HG03135 (cell line): Measurements from ENCODE around the gene THAP12.
A peak's percentile ranks its signal among the peaks of the same experiment; 100 is the strongest.

Experiments
- ATAC-seq: cut with Tn5 transposase; IDR thresholded peaks from one replicate; pipeline ENCODE4 v1.9.1; 2021; ENCODE audit warnings: mild to moderate bottlenecking, moderate library complexity; ENCODE audit not compliant: unreplicated experiment

The THAP12 gene

DNA sequence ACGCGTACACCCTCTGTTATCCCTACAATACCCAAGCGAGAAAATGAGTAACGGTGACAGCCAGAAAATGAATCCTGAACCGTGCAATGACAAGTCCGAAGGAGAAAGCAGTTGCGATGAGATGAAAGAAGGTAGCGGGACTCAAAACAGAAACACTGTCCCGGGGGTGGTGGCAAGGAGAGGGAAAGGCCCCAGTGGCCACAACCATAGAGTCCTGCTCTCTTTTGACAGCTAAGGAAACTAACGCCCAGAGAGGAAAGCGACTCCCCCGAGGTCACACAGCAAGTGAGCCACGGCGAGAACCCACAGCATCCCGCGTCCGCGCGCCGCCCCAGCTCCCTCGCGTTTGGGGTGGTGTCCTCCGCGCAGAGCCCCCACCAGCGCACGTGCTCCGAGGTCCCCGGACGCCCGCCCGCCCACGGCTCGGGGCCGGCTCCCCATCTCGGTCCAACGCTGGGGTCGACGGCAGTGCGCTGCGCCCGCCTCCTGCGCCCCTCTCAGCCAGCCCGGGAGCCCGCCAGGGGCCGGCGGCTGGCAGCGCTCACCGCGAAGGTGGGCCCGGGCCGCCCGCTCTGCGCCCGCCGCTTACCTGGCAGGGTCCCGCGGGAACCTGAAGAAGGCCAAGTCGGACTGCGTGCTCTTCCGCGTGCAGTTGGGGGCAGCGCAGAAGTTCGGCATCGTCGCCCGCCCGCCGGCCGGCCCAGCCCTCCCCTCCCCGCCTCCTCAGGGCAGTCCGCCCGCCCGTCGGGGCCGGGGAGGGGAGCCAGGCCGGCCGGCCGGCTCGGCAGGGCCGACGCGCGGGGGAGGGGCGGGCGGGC is 564 bp downstream of the THAP12 start:
- ATAC-seq, result peak; percentile 11

GRCh38 chr11:76379807-76380158 is 1.1 kb downstream of the THAP12 start:
- no peak for ATAC-seq

DNA sequence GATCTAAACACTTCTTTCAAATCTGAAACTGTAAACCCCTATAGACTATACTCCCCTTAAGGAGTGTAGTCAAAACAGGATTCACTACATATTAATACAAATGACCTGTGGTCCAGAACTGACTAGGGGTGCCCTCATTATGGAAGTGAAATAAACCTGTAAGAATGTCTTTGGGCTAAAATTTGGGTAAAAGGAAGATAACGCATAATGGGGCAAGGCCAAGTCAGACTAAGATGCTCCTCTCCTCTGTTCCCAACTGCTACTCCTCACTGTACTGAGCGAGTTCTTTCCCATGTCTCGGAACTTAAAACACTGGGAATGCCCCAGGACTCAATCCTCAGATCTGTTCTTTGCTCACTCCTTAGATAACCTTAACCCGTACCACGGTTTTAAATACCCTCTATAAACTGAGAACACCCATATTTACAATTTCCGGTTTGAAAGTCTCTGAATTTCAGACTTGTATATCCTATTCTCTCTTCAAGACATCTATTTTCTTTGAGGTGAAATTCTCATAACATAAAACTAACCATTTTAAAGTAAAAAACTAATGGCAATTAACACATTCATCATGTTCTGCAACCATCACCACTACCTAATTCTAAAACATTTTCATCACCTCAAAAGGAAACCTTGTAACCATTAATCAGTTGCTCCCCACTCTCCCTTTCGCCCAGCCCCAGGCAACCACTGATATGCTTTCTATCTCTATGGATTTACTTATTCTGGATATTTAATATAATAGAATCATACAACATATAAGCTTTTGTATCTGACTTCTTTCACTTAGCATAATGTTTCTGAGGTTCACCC is 4.0 kb downstream of the THAP12 start:
- ATAC-seq, result no peak

GRCh38 chr11:76371170-76371569 is 9.8 kb downstream of the THAP12 start:
- ATAC-seq, result no peak

- ATAC-seq, result no peak
Measured at GRCh38 chr11:76369406-76369805, 11.5 kb downstream of the THAP12 start.

DNA sequence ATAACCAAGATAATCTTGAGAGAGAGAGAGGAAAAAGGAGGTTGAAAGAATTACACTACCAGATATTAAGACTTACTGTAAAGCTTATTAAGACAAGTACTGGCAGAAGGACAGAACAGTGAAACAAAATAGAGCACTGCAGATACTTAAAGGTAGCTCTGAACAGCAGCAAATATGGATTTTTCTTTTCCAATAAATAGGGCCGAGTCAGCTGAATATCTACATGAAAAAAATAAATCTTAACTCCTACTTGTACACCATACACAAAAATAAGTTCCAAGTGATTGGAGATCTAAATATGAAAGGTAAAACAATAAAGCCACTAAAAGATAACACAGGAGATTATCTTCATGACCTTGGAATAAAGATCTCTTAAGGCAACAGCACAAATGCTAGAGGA is 12.4 kb downstream of the THAP12 start:
- no peak for ATAC-seq

DNA sequence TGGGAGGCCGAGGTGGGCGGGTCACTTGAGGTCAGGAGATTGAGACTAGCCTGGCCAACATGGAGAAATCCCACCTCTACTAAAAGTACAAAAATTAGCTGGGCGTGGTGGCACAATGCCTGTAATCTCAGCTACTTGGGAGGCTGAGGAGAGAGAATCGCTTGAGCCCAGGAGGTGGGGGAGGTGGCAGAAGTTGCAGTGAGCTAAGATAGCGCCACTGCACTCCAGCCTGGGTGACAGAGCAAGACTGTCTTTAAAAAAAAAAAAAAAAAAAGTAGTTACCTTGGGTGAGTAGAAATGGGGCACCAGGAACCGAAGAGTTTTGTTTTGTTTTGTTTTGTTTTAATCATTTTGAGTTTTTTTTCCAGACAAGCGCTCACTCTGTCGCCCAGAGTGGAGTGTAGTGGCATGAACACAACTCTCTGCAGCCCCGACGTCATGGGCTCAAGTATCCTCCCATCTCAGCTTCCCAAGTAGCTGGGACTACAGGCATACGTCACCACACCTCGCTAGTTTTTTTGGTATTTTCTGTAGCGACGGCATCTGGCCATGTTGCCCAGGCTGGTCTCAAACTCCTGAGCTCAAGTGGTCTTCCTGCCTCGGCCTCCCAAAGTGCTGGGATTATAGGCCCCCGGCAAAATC is 15.8 kb downstream of the THAP12 start:
- no peak for ATAC-seq

- ATAC-seq, result no peak
Measured at GRCh38 chr11:76362716-76363115, 18.2 kb downstream of the THAP12 start.

DNA sequence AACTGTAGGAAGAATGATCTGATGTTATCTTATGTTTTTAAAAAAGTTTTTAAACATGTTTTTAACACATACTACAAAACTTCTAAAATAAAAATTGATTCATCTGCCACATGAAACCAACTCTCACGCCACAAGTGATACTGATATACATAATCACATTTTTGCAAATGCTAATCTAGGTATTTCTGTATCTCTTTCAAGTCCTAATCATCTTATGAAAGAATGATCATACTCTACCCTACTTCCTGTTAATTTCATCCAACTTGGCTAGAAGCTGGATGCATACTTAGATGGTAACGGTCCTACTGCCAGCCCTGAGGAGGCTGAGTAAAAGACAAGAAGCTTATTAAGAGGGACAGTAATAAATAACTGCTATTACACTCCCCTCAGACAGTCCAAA is 19.2 kb downstream of the THAP12 start:
- ATAC-seq, result no peak

DNA sequence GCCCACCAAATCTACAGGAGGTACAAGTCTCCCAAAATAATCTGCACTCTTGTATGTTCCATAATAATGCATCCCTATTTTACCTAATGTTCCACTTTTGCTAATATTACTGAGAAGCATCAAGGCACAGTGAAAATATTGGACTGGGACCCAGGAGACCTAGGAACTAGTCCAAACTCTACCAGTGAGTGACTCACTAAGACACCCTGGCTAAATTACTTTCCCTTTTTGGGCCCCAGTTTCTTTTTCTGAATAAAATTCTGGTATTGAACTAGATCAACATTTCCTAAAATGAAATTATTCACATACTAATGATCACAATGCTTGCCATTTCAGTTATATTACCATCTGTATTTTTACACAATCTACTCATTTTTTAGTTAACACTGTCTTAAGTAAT is 19.6 kb downstream of the THAP12 start:
- no peak for ATAC-seq

GRCh38 chr11:76355172-76355571 is 25.8 kb downstream of the THAP12 start:
- ATAC-seq, result no peak

- ATAC-seq, result no peak
Measured at GRCh38 chr11:76348348-76348747, 32.6 kb downstream of the THAP12 start.

DNA sequence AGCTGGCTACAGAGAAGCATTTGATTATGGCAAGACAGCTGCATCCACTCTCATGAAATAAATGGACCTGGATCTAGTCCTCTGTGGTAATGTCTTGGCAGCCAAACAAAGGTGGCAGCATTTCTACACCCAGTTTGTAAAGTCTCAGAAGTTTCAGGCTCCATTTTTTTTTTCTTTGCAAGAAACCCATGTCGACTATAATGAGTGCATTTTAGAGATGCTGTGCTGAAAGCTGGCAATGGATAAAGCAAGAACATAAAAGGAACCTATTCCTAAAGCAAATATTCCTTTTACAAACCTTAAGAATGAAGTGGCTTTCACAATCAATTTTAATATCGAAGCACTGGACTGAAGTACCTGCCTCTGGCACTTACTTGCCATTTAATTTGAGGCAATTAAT is 33.5 kb downstream of the THAP12 start:
- ATAC-seq, result no peak

- no peak for ATAC-seq
Measured at GRCh38 chr11:76339221-76339620, 41.7 kb downstream of the THAP12 start.

DNA sequence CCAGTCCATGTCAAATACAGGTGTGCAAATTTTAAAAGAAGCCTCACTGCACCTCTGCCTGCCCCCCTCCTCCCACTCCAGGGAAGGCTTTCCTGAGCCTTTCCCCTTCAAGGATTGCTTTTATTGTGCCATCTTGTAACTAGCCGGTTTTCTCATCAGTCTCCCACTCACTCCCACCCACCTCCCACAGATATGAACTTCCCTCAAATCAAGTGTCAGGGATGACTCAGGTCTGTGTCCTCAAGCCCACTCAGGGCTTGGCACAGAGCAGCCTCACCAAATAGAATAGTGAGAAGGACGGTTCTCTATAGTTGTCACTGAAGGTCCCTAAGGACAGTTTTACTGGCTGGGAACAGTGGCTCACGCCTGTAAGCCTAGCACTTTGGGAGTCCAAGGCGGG is 43.0 kb downstream of the THAP12 start:
- ATAC-seq, result no peak

GRCh38 chr11:76337469-76337868 is 43.5 kb downstream of the THAP12 start:
- ATAC-seq, result no peak

DNA sequence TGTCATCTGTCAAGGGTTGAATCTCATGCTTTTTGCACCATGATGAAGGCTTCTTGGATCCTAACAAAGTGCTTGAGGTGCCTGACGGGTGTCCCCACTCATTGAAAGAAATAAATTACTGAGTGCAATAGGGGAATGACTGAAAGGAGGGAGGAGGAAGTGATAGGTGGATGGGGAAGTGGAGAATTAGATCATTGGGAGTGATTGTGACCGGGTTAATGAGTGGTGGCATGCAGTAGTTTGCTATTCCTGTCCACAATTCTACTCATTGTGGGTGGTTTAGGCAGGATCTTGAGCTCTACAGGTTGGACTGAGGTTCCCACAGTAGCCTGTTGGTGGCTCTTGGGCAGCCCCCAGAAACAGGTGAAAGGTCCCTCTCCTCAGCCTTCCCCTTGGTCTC is 44.3 kb downstream of the THAP12 start:
- no peak for ATAC-seq

- ATAC-seq, result no peak
Measured at GRCh38 chr11:76335842-76336241, 45.1 kb downstream of the THAP12 start.

GRCh38 chr11:76334826-76335389 is 46.0 kb downstream of the THAP12 start:
- ATAC-seq, result no peak

DNA sequence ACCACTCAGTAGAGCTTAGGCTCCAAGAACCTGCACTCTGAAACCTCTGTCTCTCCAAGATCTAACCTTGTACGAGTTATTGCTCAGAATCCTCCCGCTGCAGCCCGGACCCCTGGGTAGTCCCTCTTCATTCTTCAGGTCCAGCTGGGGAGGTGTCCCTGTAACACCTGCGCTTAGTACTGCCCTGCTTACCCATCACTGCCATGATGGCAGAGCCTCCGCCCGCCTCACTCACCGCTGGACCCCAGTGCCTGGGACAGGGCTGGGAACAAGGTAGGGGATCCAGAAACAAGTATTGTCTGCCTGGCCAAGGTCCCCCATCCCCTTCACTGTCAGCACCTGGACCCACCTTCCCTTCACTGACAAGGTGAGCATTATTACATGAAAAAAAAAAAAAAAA is 50.3 kb downstream of the THAP12 start:
- no peak for ATAC-seq

- ATAC-seq, result no peak
Measured at GRCh38 chr11:76329983-76330382, 50.9 kb downstream of the THAP12 start.
